SK-N-MC (cell line): Measurements from ENCODE around the gene TGFB2.

Source experiments
- DNase-seq: peaks from one replicate; pipeline ENCODE4 v3.0.0-alpha.2; 2011; ENCODE audit warnings: low read depth, low spot score
- H3K27ac ChIP-seq: fragments of 200-600 bp; sonication (generic); 2 replicates; pipeline ENCODE4 v1.5.1; 2016; ENCODE audit warnings: mixed run types
- H3K36me3 ChIP-seq: fragments of 200-600 bp; sonication (generic); 2 replicates; pipeline ENCODE4 v1.6.1; 2017; ENCODE audit warnings: antibody characterized with exemption, low read length, mixed read lengths; ENCODE audit not compliant: insufficient read depth
- H3K4me3 ChIP-seq: fragments of 200-600 bp; sonication (generic); 2 replicates; pipeline ENCODE4 v1.5.1; 2016
- H3K9ac ChIP-seq: fragments of 200-600 bp; sonication (generic); 2 replicates; pipeline ENCODE4 v1.8.0; 2017; ENCODE audit warnings: mixed run types, mixed read lengths; ENCODE audit not compliant: insufficient read length
- H3K9me3 ChIP-seq: fragments of 200-600 bp; sonication (generic); 2 replicates; pipeline ENCODE4 v1.6.1; 2017; ENCODE audit warnings: low read depth, mild to moderate bottlenecking, antibody characterized with exemption, low read length, moderate library complexity, mixed read lengths
- EZH2 ChIP-seq: fragments of 200-600 bp; sonication (generic); IDR thresholded peaks from one replicate; pipeline ENCODE4 v1.6.1; 2017; ENCODE audit warnings: antibody characterized with exemption
- FOXP2 ChIP-seq: optimal IDR thresholded peaks from 2 replicates; pipeline ENCODE3; 2011; ENCODE audit warnings: mild to moderate bottlenecking, moderate library complexity; ENCODE audit not compliant: insufficient read depth; ENCODE audit errors: extremely low read length, control extremely low read depth
- POLR2AphosphoS5 ChIP-seq: IDR thresholded peaks from 2 replicates; pipeline ENCODE4 v1.6.1; 2012; ENCODE audit warnings: mild to moderate bottlenecking, low read depth, low read length, borderline replicate concordance

TGFB2 gene

GRCh38 chr1:218323568-218324225 lies 21.4 kb upstream of the TGFB2 start:
- no peak for DNase-seq
- Histone ChIP-seq H3K36me3 (peaks cover 17% of the 10 kb centered on the region), H3K9ac (no peak overlapping the region), H3K27ac (no peak overlapping the region), H3K9me3 (no peaks in the 10 kb centered on the region), H3K4me3 (no peak overlapping the region)
- TF ChIP-seq POLR2AphosphoS5 (no peak), FOXP2 (no peak)

GRCh38 chr1:218324226-218324580 lies 20.9 kb upstream of the TGFB2 start:
- Histone ChIP-seq H3K9me3 (no peaks in the 10 kb centered on the region), H3K27ac (no peak overlapping the region), H3K4me3 (no peak overlapping the region), H3K36me3 (peaks cover 17% of the 10 kb centered on the region), H3K9ac (no peak overlapping the region)
- no peak for DNase-seq
- TF ChIP-seq EZH2 (no peak), FOXP2 (no peak), POLR2AphosphoS5 (no peak)

DNA sequence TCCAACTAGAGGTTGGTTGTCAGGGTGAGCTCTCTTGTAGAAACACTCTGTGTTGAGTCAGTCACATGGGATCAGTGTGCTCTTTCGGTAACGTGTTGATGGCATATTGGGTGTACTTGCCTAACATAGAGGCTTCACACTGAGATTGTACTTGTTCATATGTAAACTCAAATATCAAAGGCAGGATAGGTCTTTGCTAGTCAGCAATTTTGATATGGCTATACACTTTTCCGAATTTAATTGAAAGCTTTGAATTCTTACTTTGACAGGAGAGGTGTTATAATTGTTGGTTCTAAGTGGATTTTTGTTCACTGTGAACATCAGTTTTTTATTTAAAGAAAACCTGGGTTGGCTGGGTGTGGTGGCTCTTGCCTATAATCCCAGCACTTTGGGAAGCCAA lies 16.4 kb upstream of the TGFB2 start:
- no peak overlapping the region for H3K9ac ChIP-seq
- no peak overlapping the region for H3K4me3 ChIP-seq
- no peak for DNase-seq
- no peaks in the 10 kb centered on the region for H3K9me3 ChIP-seq
- peaks cover 6% of the 10 kb centered on the region; the same call in 1 of the 2 replicates for H3K36me3 ChIP-seq
- TF ChIP-seq POLR2AphosphoS5 (no peak), EZH2 (no peak), FOXP2 (no peak)
- H3K27ac ChIP-seq, result no peak overlapping the region

DNA sequence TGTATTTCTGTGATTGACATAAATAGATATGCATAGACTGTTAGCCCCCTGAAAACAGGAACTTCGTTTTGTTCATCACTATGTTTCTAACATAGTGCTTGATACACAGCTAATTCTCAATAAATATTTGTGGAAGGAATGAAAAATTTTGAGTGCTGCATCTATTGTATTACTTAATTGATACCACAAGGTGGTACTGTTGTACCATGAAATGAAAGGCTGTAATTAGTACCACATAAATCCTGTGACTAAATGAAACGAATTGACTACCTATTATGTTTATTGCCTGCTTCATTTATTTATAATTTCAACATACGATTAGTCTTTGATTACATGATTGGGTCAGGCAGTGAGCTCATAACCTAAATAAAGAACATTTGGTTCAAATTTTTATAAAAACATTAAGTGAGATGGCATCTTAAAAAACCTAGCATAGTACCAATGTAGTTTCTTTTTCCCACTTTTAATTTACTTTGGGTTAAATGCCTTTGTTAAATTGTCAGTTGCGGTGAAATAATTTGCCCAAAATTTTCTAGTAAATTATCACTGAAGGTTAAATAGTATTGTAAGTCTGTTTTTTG lies 15.0 kb upstream of the TGFB2 start:
- H3K4me3 ChIP-seq, result no peak overlapping the region
- H3K27ac ChIP-seq, result no peak overlapping the region
- H3K9me3 ChIP-seq, result no peaks in the 10 kb centered on the region
- TF ChIP-seq FOXP2 (no peak), POLR2AphosphoS5 (no peak), EZH2 (no peak)
- H3K36me3 ChIP-seq, result peaks cover 6% of the 10 kb centered on the region; the same call in 1 of the 2 replicates
- H3K9ac ChIP-seq, result no peak overlapping the region
- DNase-seq, result no peak

GRCh38 chr1:218332416-218332815 lies 12.7 kb upstream of the TGFB2 start:
- Histone ChIP-seq H3K27ac (no peak overlapping the region), H3K4me3 (no peak overlapping the region), H3K9ac (no peak overlapping the region), H3K36me3 (peaks cover 6% of the 10 kb centered on the region; the same call in 1 of the 2 replicates), H3K9me3 (no peaks in the 10 kb centered on the region)
- TF ChIP-seq POLR2AphosphoS5, result no peak
- no peak for TF ChIP-seq EZH2
- TF ChIP-seq FOXP2, result no peak
- no peak for DNase-seq

- Histone ChIP-seq H3K27ac (no peak overlapping the region), H3K4me3 (no peak overlapping the region), H3K9ac (no peak overlapping the region), H3K9me3 (no peaks in the 10 kb centered on the region), H3K36me3 (peaks cover 4% of the 10 kb centered on the region; the same call in 1 of the 2 replicates)
- DNase-seq, result no peak
- TF ChIP-seq EZH2, result no peak
- TF ChIP-seq POLR2AphosphoS5, result no peak
- no peak for TF ChIP-seq FOXP2
These were observed 8.8 kb upstream of the TGFB2 start for GRCh38 chr1:218336328-218336727.

DNA sequence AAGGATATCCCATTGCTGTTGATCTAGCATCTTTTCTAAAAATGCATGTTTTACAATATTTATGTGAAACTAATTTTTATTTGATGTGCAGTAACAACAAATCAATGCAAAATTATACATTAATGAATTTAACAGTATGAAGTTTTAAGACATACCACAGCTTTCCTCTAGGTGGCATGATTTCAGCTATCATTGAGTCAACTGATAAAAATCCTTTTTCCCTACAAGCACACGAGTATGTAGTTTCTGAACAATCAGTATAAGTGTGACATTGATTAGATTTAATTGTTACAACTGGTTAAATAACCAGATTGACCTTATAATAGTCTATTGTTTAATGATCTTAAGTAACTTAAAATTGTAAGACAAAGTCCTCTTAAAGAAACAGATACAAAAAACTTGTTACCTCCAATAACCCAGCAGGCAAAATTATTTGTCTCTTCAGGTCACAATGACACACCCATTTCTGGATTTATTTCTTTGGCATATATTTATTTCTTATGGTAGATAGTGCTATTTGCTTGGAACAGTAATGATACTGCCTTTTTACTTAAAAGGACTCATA lies 5.8 kb upstream of the TGFB2 start:
- Histone ChIP-seq H3K9ac (no peak overlapping the region), H3K9me3 (no peaks in the 10 kb centered on the region), H3K36me3 (peaks cover 9% of the 10 kb centered on the region), H3K4me3 (no peak overlapping the region), H3K27ac (no peak overlapping the region)
- TF ChIP-seq FOXP2 (no peak), POLR2AphosphoS5 (no peak), EZH2 (no peak)
- DNase-seq, result no peak

DNA sequence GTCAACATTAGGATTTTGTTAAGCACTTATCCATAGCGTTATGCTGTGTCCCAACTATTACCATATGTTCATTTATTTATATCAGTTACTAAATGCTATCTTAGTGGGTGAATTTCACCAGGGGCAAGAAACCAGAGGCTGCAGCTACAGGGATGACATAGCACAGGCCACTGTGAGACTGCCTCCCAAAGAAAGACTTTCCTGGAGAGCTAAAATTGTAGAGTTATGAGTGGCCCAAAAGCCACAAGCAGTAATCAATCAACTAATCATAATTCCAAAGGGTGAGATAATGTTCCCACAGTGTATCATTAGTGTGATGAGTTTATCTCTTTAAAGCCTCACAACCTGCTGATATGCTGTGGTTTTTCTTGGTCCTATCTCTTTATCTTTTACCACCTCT lies 3.8 kb upstream of the TGFB2 start:
- TF ChIP-seq EZH2 (no peak), POLR2AphosphoS5 (no peak), FOXP2 (no peak)
- H3K27ac ChIP-seq, result no peak overlapping the region
- DNase-seq, result no peak

DNA sequence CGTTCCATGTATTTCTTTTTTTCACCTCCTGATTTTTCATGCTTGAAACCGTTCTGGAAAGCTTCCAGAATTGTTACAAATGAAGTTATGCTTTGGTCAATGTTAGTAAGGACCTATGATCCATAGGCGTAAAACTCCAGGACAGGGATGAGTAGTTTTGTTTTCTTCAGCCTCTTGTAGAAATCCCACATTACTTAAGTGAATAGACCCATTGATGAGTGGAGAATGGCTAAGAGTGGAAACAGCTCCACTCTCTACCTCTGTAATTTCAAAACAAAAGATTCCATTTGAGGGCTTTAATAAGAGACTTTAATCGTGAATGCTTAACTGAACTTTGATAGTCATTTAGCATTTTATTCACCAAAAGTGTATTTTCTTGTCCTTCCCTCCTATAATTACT lies 3.0 kb upstream of the TGFB2 start:
- no peaks in the 10 kb centered on the region for H3K9me3 ChIP-seq
- TF ChIP-seq FOXP2 (no peak), EZH2 (no peak), POLR2AphosphoS5 (no peak)
- no peak for DNase-seq
- no peak overlapping the region for H3K4me3 ChIP-seq
- no peak overlapping the region for H3K27ac ChIP-seq
- no peak overlapping the region for H3K9ac ChIP-seq
- peaks cover 18% of the 10 kb centered on the region for H3K36me3 ChIP-seq

More for the DNA sequence above, 3.8 kb upstream of the TGFB2 start:
- no peak overlapping the region for H3K4me3 ChIP-seq
- H3K36me3 ChIP-seq, result peaks cover 18% of the 10 kb centered on the region
- no peak overlapping the region for H3K9ac ChIP-seq
- no peaks in the 10 kb centered on the region for H3K9me3 ChIP-seq
